GM19099 (cell line): ENCODE measurements around the gene DIP2B.

Source experiments
- POLR2A ChIP-seq: IDR thresholded peaks from 3 replicates; pipeline ENCODE4 v1.6.1; 2011; ENCODE audit warnings: low read depth; ENCODE audit not compliant: insufficient read length; ENCODE audit errors: extremely low read depth

Gene DIP2B

DNA sequence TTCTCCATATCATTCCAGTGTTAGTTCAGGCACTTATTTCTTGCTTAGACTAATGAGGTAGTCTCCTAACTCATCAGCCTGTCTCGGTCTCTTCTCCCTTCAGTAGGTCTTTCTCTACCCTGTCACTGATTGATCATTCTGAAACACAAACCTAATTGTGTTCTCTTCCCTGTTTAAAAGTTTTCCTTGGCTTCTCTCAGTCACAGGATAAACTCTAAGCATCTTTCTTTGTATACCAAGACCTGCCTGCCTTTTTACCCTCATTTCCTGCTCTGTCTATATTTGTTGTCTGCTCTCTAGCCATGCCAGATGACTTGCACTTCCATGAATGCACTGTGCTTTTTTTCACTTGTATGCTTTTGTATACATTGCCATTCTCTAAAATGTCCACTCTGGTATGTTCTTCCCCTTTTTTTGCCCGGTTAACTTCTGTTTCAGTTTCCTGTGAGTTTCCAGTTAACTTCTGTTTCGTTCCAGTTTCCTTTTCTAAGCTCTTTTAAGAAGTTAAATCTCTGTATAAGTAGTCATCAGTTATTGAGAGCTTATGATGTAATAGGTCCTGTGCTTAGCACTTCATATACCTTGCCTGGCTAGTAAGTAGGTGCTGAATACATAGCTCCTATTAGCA lies 12.8 kb downstream of the DIP2B start:
- TF ChIP-seq POLR2A: no peak

- TF ChIP-seq POLR2A: no peak
Measured at GRCh38 chr12:50518090-50518489, 13.3 kb downstream of the DIP2B start.

- no peak for TF ChIP-seq POLR2A
Measured at GRCh38 chr12:50519353-50519752, 14.6 kb downstream of the DIP2B start.

DNA sequence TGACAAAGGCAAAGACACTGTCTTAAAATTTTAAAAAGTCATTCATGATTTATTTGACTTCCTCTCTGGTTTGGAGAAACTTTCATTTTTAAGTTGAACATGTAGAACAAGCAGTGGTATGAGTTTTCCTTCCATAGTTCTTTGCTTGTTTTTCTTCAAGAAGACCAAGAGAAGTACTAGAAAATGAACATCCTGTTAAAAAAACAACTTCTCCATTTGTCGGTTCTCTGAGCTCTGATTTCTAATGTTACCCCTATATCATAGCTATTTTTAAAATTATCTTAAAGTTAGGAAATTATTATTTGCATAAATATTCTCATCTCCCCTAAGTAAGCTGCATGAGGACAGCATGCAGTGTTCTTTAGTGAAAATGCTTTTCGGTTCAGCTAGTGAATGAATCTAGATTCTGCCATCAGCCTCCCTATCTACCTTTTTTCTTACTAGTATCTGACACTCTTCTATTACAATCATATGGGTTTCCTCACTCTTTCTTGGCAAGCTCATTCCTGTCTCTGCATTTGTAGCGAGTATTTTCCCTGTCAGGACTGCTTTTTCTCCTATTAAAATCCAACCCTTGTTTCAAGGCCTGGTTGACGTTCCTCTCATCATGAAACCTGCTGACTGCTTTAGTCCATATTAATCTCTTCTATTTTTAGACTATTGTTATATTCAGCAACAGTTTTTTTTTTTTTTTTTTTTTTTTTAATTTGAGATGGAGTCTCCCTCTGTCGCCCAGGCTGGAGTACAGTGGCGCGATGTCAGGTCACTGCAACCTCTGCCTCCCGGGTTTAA lies 15.8 kb downstream of the DIP2B start:
- TF ChIP-seq POLR2A: no peak

DNA sequence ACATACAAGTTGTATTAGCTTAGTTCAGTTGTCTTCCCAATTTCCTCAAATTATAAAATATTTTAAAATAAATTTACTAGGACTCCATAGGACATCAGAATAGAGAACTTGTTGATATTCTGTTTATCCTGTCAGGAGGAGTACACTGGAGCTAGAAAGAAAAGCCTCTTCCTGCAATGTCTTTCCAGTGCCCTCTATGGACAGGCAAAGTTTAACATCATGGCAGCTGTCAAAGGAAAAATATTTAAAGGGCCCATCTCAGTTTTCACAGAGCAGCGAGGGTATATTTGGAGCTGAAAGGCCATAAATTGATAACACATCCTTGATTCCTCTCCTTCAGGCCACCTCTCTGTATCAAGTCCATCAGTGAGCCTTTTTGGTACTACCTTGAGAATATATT lies 19.0 kb downstream of the DIP2B start:
- no peak for TF ChIP-seq POLR2A

GRCh38 chr12:50524621-50525020 lies 19.8 kb downstream of the DIP2B start:
- TF ChIP-seq POLR2A: no peak

- no peak for TF ChIP-seq POLR2A
Measured at GRCh38 chr12:50525422-50525821, 20.6 kb downstream of the DIP2B start.

GRCh38 chr12:50527359-50527726 lies 22.6 kb downstream of the DIP2B start:
- no peak for TF ChIP-seq POLR2A

DNA sequence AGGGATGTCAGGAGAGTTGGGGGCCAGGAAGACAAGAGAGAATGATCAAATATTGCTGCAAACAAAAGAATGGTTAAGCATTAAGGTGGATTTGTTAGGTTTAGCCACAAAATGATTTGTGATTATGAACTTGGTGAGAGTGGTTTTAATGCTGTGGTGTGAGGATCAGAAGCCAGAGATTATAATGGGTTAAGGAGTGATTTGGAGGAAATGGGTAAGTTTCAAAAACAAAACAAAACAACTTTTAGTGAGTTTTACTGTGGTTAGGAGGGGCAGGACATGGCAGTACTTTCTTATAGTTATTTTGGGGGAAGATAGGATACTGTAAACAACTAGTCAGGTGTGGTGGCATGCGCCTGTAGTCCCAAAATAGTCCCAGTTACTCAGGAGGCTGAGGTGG lies 24.0 kb downstream of the DIP2B start:
- TF ChIP-seq POLR2A: no peak

- no peak for TF ChIP-seq POLR2A
Measured at GRCh38 chr12:50529345-50529744, 24.6 kb downstream of the DIP2B start.

DNA sequence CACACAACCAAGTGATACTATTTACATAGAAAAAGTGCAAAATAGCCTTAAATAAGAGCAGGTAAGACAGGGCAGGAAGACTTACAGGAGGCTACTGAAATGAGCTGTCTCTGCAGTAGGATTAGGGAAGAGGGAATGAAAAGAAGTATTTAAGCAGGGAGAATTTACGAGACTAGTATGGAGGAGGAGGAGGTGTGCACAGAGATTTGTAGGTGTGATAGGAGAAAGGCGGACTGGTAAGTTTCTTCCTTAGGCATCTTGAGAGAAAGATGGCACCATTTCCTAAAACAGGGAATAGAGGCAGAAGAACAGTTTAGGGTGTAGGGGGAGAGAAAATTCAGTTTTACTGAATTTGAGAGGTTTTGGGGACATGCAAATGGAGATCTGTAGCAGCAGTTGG lies 25.7 kb downstream of the DIP2B start:
- TF ChIP-seq POLR2A: no peak

GRCh38 chr12:50533203-50533584 lies 28.4 kb downstream of the DIP2B start:
- no peak for TF ChIP-seq POLR2A

- no peak for TF ChIP-seq POLR2A
Measured at GRCh38 chr12:50533971-50534370, 29.2 kb downstream of the DIP2B start.

GRCh38 chr12:50536831-50537537 lies 32.2 kb downstream of the DIP2B start:
- TF ChIP-seq POLR2A: no peak

GRCh38 chr12:50537538-50537919 lies 32.7 kb downstream of the DIP2B start:
- no peak for TF ChIP-seq POLR2A

DNA sequence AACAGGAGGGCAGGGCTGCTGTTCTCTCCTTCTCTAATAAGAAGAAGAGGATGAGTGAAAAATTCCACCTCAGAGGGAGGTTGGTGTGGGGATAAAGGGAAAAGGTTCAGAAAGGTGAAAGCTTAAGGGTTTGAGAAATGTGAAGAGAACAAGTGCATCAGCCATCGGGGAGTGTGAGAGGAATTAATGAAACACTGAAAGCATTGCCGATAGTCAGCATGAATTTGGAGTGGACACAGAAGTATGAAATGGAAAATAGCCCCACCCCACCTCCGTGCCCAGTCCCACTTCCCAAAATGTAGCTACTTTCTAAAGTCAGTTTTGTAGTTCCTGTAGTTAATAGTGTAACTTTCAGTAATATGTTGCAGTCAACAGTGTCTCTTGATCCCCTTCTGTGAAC lies 33.4 kb downstream of the DIP2B start:
- TF ChIP-seq POLR2A: no peak
